Activated T-cell treated with anti-CD3 and anti-CD28 coated beads, Interleukin-2, amount 50 U/mL, for 72 hours (primary cell): ENCODE data around the gene AP4B1. TPM values are rescaled to one million over a fixed set of nuclear protein-coding genes. Genes with fewer than 3 reads are reported as not detected.

ENCODE experiments used
- ATAC-seq, 2 donors: fragments of 150-1000 bp; cut with Tn5 transposase; replicated peaks in 1 of 2; 2 replicates each; pipeline ENCODE4 v1.10.0; 2021; ENCODE audit warnings: moderate library complexity in 2 of 2, mild to moderate bottlenecking in 1 of 2
- DNase-seq, 2 donors: peaks; one replicate each; pipeline ENCODE4 v3.0.0; 2021 to 2022; ENCODE audit warnings: mixed read lengths in 1 of 2
- H3K27ac Mint-ChIP-seq: one replicate; pipeline ENCODE4 v1.8.0; 2022; ENCODE audit warnings: mild to moderate bottlenecking, moderate library complexity, mixed read lengths
- H3K27me3 Mint-ChIP-seq: one replicate; pipeline ENCODE4 v1.8.0; 2022; ENCODE audit warnings: low read depth, mixed read lengths
- H3K36me3 Mint-ChIP-seq, 2 donors: one replicate each; pipeline ENCODE4 v1.8.0; 2022; ENCODE audit warnings: mixed read lengths in 2 of 2, mild to moderate bottlenecking in 1 of 2; ENCODE audit not compliant: insufficient read depth in 2 of 2
- H3K4me1 Mint-ChIP-seq: one replicate; pipeline ENCODE4 v1.8.0; 2022; ENCODE audit warnings: low read depth, mixed read lengths
- H3K4me3 Mint-ChIP-seq, 2 donors: one replicate each; pipeline ENCODE4 v1.8.0; 2022; ENCODE audit warnings: mild to moderate bottlenecking in 2 of 2, mixed read lengths in 2 of 2, moderate library complexity in 2 of 2
- H3K9me3 Mint-ChIP-seq, 2 donors: one replicate each; pipeline ENCODE4 v1.8.0; 2022; ENCODE audit warnings: mixed read lengths in 2 of 2
- total RNA-seq, 2 donors: library from RNA; stranded (reverse); gene quantifications; one replicate each; pipeline ENCODE4 v1.2.3, GENCODE V29; 2022

The AP4B1 gene
- total RNA-seq, 2 donors from 2014 or later, result 50.5 to 68.8 TPM

GRCh38 chr1:113928187-113928930 is 23.8 kb upstream of the AP4B1 start:
- H3K9me3 Mint-ChIP-seq, result no peaks in the 10 kb centered on the region
- H3K27ac Mint-ChIP-seq, result peak overlapping the region; percentile 94
- ATAC-seq (no peak), DNase-seq (no peak)
- peaks cover 53% of the 10 kb centered on the region for H3K4me1 Mint-ChIP-seq
- peak overlapping the region; percentile 92 to 94 for H3K4me3 Mint-ChIP-seq
- no peaks in the 10 kb centered on the region for H3K27me3 Mint-ChIP-seq
- H3K36me3 Mint-ChIP-seq, result peaks cover 5 to 6% of the 10 kb centered on the region in 2 donors

- Mint-ChIP-seq H3K36me3 (peaks cover 0 to 2% of the 10 kb centered on the region in 2 donors), H3K27ac (no peak overlapping the region), H3K4me1 (peaks cover 21% of the 10 kb centered on the region), H3K9me3 (no peaks in the 10 kb centered on the region), H3K4me3 (no peak overlapping the region), H3K27me3 (no peaks in the 10 kb centered on the region)
- ATAC-seq (no peak), DNase-seq (no peak)
Measured at GRCh38 chr1:113924473-113924872, 19.9 kb upstream of the AP4B1 start.

DNA sequence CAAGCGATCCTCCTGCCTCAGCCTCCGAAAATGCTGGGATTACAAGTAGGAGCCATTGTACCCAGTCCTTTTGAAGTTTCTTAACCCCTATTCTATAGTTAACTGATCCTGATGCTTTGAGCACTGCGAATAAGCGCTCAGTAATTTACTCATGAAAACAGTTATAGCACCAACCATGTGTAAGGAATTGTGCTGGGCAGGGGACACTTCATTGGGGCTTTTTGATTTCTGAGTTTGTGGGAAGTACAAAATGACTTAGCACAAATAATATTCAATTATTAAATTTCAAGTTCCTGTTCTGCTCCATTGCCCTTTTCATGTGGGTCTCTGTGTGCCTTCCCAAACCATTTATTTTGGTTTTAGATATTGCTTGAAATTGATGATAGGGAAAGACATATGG is 18.4 kb upstream of the AP4B1 start:
- Mint-ChIP-seq H3K4me1 (peaks cover 20% of the 10 kb centered on the region), H3K27me3 (no peaks in the 10 kb centered on the region), H3K4me3 (no peak overlapping the region), H3K36me3 (no peaks in the 10 kb centered on the region), H3K9me3 (no peaks in the 10 kb centered on the region), H3K27ac (no peak overlapping the region)
- no peak for DNase-seq
- ATAC-seq, result no peak

DNA sequence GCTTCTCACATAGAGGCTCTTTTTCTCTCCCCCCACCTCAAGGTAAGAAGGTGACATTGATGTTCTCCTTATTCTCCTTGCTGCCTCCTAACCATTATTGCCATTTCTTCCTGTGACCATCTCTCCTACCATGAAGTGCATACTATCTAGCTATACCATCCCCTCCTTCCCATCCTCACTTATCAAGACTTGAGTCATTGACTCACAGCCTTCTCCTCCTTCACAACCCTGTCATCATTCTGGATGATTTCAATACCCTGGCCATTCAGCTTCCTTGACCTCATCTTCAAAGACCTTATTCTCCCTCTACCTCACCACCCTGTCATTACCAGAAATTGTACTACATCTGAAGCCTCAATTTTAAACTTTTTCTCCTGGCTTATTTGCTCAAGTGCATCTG is 13.6 kb upstream of the AP4B1 start:
- peak; percentile 43 to 51 for ATAC-seq
- Mint-ChIP-seq H3K27ac (no peak overlapping the region), H3K36me3 (peaks cover 3 to 9% of the 10 kb centered on the region in 2 donors), H3K4me1 (peaks cover 16% of the 10 kb centered on the region), H3K4me3 (no peak overlapping the region), H3K9me3 (no peaks in the 10 kb centered on the region), H3K27me3 (no peaks in the 10 kb centered on the region)
- DNase-seq, result no peak

- no peak overlapping the region for H3K4me3 Mint-ChIP-seq
- ATAC-seq, result peak; percentile 90 to 91
- peaks cover 3 to 11% of the 10 kb centered on the region in 2 donors for H3K36me3 Mint-ChIP-seq
- peaks cover 22% of the 10 kb centered on the region for H3K4me1 Mint-ChIP-seq
- DNase-seq, result no peak
- no peaks in the 10 kb centered on the region for H3K9me3 Mint-ChIP-seq
- no peaks in the 10 kb centered on the region for H3K27me3 Mint-ChIP-seq
- H3K27ac Mint-ChIP-seq, result no peak overlapping the region
Measured at GRCh38 chr1:113917400-113918082, 12.9 kb upstream of the AP4B1 start.

DNA sequence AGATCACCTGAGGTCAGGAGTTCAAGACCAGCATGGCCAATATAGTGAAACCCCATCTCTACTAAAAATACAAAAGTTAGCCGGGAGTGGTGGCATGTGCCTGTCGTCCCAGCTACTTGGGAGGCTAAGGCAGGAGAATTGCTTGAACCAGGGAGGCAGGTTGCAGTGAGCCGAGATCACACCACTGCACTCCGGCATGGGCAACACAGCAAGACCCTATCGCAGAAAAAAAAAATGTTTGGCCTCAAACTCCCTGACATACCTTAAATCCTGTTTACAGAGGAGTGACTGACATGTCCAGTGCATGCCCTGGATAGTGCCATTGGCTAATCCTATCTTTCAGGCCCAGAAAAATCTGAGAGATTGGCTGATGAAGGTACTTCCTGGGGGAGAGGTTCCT is 12.4 kb upstream of the AP4B1 start:
- ATAC-seq (no peak), DNase-seq (no peak)
- H3K4me1 Mint-ChIP-seq, result peaks cover 22% of the 10 kb centered on the region
- no peak overlapping the region for H3K27ac Mint-ChIP-seq
- H3K36me3 Mint-ChIP-seq, result peaks cover 3 to 11% of the 10 kb centered on the region in 2 donors
- no peaks in the 10 kb centered on the region for H3K9me3 Mint-ChIP-seq
- H3K4me3 Mint-ChIP-seq, result no peak overlapping the region
- H3K27me3 Mint-ChIP-seq, result no peaks in the 10 kb centered on the region

GRCh38 chr1:113913887-113914664 is 9.5 kb upstream of the AP4B1 start:
- Mint-ChIP-seq H3K4me3 (no peak overlapping the region), H3K27me3 (no peaks in the 10 kb centered on the region), H3K9me3 (no peaks in the 10 kb centered on the region), H3K4me1 (peaks cover 22% of the 10 kb centered on the region), H3K27ac (no peak overlapping the region), H3K36me3 (peaks cover 3 to 25% of the 10 kb centered on the region in 2 donors)
- DNase-seq (no peak), ATAC-seq (no peak)

DNA sequence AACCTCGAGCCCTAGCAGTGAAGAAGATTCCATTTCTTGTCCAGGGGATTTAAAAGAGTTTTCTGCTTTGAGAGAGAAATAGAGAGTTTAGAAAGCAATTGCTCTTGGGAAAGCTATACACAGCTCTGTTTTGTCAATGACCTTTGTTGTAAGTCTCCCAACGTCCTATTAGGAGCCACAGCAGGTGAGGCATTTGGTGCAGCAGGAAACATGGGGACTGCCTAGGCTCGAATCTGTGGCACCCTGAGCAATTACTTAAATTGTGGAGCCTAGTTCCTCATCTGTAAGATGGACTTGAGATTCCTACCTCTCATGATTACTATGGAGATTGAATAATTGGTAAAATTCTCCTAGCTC is 8.7 kb upstream of the AP4B1 start:
- Mint-ChIP-seq H3K36me3 (peaks cover 6 to 25% of the 10 kb centered on the region in 2 donors), H3K27ac (no peak overlapping the region), H3K4me3 (no peak overlapping the region), H3K9me3 (no peaks in the 10 kb centered on the region), H3K4me1 (peaks cover 25% of the 10 kb centered on the region), H3K27me3 (no peaks in the 10 kb centered on the region)
- ATAC-seq, result no peak
- DNase-seq, result no peak

- Mint-ChIP-seq H3K4me3 (no peak overlapping the region), H3K4me1 (peaks cover 25% of the 10 kb centered on the region), H3K36me3 (peaks cover 6 to 30% of the 10 kb centered on the region in 2 donors), H3K9me3 (no peaks in the 10 kb centered on the region), H3K27ac (no peak overlapping the region), H3K27me3 (no peaks in the 10 kb centered on the region)
- DNase-seq, result no peak
- ATAC-seq, result no peak
Measured at GRCh38 chr1:113912594-113913311, 8.2 kb upstream of the AP4B1 start.

DNA sequence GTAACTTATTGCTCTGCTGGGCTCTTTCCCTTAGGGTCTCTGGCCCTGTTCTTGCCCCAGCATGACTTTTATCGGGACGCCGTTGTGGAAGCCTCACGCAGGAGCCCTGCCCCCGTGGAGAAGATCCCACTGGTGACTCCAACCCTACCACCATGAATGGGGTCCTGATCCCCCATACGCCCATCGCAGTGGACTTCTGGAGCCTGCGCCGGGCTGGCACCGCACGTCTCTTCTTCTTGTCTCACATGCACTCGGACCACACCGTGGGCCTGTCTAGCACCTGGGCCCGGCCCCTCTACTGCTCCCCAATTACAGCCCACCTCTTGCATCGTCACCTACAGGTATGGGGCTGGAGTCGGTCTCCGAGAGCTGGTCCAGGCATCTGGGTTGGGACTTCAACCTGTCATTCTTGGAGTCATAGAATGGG is 849 bp upstream of the AP4B1 start:
- Mint-ChIP-seq H3K4me3 (peak overlapping the region; percentile 94 to 98), H3K9me3 (no peaks in the 10 kb centered on the region), H3K27ac (peak overlapping the region; percentile 91), H3K4me1 (peaks cover 59% of the 10 kb centered on the region), H3K36me3 (peaks cover 18 to 19% of the 10 kb centered on the region in 2 donors), H3K27me3 (no peaks in the 10 kb centered on the region)
- DNase-seq (peak in 1 of 2 donors; percentile 39), ATAC-seq (no peak)

DNA sequence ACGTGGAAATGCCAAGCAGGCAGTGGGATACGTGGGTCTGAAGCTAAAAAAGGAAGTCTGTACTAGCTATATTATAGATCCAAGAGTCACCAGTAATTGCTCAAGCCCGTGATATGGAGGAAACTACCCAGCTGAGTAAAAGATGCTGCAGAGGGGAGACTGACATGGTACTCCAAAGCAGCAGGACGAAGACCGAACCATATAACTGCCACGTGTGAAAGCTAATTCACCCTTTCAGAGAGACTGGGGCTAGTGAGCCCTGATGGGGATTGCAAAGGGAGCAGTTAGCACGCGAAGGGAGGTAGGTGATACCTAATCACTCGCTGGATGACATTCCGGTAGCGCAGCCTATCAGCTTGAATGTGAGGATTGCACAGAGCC is 316 bp downstream of the AP4B1 start:
- DNase-seq (no peak), ATAC-seq (peak in 1 of 2 donors; percentile 35)
- H3K27ac Mint-ChIP-seq, result peak overlapping the region; percentile 91
- H3K27me3 Mint-ChIP-seq, result no peaks in the 10 kb centered on the region
- H3K36me3 Mint-ChIP-seq, result peaks cover 22 to 24% of the 10 kb centered on the region in 2 donors
- H3K4me1 Mint-ChIP-seq, result peaks cover 69% of the 10 kb centered on the region
- peak overlapping the region; percentile 94 to 98 for H3K4me3 Mint-ChIP-seq
- H3K9me3 Mint-ChIP-seq, result no peaks in the 10 kb centered on the region

DNA sequence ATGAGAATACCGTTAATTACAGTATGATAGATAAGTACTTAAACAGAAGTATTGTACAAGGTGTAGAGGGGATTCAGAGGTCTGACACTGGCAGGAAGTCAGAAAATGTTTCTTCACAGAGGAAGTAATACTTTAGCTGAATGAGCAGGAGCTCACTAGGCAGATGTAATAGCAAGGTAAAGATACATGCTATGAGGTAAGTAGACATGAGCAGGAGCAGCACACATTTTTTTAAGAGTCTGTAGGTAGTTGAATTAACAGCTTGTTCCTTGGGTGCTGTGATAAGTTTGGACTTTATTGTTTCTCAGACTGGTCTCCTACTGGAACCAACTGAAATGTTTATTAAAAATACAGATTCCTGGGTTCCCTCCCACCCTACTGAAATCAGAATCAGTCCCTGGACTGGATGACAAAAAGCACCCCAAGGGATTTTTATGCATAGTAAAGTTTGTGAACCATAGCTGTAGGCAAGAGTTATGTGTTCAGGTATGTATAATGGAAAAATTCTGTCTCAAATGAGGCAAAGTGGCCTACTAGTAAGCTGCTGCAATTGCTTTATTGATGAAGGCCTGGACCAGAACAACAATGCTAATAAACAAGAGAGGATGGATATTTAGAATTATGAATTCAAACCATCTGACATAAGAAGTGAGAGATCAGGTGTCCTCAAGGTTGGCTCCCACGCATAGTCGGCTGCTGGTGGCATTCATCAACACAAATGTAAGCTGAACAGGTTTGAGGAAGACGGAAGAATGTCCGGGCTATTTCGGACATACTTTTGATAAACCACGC is 902 bp downstream of the AP4B1 start:
- Mint-ChIP-seq H3K4me1 (peaks cover 72% of the 10 kb centered on the region), H3K4me3 (peak overlapping the region; percentile 94 to 98), H3K27ac (peak overlapping the region; percentile 91), H3K36me3 (peaks cover 22 to 24% of the 10 kb centered on the region in 2 donors), H3K9me3 (no peaks in the 10 kb centered on the region), H3K27me3 (no peaks in the 10 kb centered on the region)
- DNase-seq, result peak; percentile 11 to 19
- ATAC-seq, result no peak
